ENCODE measurements around the gene LRRC4C. TPM values are rescaled to one million over a fixed set of nuclear protein-coding genes. Genes with fewer than 3 reads are reported as not detected.

The LRRC4C gene
- total and polyA plus RNA-seq, 2 donors (not counting 3 experiments of a cell fraction or from before 2014, with no cell fraction given), result not detected

- dilution Hi-C loops (cut with MboI; ENCODE audit: extremely low pct_ligation_motif_present, low sequenced_read_pairs) (no loop called here), intact Hi-C loops (cut with micrococcal nuclease) (no loop called here)
- no peak for FAIRE-seq
These were observed 616.6 kb downstream of the LRRC4C start for GRCh38 chr11:40842750-40843339.

More at GRCh38 chr11:40842750-40843339, 616.6 kb downstream of the LRRC4C start:
- Histone ChIP-seq H3K4me2 (ENCODE audit: insufficient read depth, low read length) (no peak overlapping the region), H3K9me3 (replicated peaks; ENCODE audit: control insufficient read depth, insufficient read depth, low read length) (no peaks in the 10 kb centered on the region), H3K27ac (ENCODE audit: insufficient read depth, low read depth, low read length) (no peak overlapping the region), H3K4me1 (ENCODE audit: control insufficient read depth, extremely low read depth, insufficient read depth, low read length) (no peaks in the 10 kb centered on the region), H3K9me1 (replicated peaks; ENCODE audit: control insufficient read depth, extremely low read depth, insufficient read depth, low read length) (no peaks in the 10 kb centered on the region), H3K27me3 (ENCODE audit: control insufficient read depth in 2 of 2, insufficient read depth in 2 of 2, low read length in 2 of 2) (no peaks in the 10 kb centered on the region), H4K20me1 (replicated peaks; ENCODE audit: control insufficient read depth, extremely low read depth, insufficient read depth, low read length) (no peaks in the 10 kb centered on the region), H3K4me3 (replicated peaks in 1 of 3; ENCODE audit: insufficient read depth in 1 of 3, low read depth in 1 of 3, low read length in 3 of 3) (no peak overlapping the region), H3K36me3 (ENCODE audit: control insufficient read depth in 2 of 2, extremely low read depth in 1 of 2, insufficient read depth in 2 of 2, low read length in 2 of 2) (no peaks in the 10 kb centered on the region), H3K9ac (replicated peaks; ENCODE audit: extremely low read depth, insufficient read depth, low read length) (no peak overlapping the region), H2AFZ (ENCODE audit: low read depth, low read length) (no peak overlapping the region), H3K79me2 (ENCODE audit: control insufficient read depth, insufficient read depth, low read length) (no peaks in the 10 kb centered on the region)
- BruUV-seq (replicated peaks), result no TSS peak
- ChIA-PET CTCF (no interaction called here), POLR2A (no interaction called here)
- no peak for DNase-seq (ENCODE audit: low read depth, low spot score)
- TF ChIP-seq FOS (IDR thresholded peaks at IDR 0.05; ENCODE audit: borderline replicate concordance, insufficient read depth, low read length), result no peak
- no peak for TF ChIP-seq JUN (IDR thresholded peaks at IDR 0.05; ENCODE audit: borderline replicate concordance, insufficient read depth, insufficient read length, low read depth)
- TF ChIP-seq POLR2AphosphoS5 (IDR thresholded peaks at IDR 0.05; ENCODE audit: insufficient read depth, low read depth, low read length), result no peak
- no peak for TF ChIP-seq MYC (IDR thresholded peaks at IDR 0.05; ENCODE audit: low read depth, low read length)
- TF ChIP-seq EZH2 (IDR thresholded peaks at IDR 0.05; ENCODE audit: borderline replicate concordance, low read depth, low read length, severe bottlenecking), result no peak
- TF ChIP-seq, protein P1, sequence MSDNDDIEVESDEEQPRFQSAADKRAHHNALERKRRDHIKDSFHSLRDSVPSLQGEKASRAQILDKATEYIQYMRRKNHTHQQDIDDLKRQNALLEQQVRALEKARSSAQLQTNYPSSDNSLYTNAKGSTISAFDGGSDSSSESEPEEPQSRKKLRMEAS (IDR thresholded peaks at IDR 0.05; ENCODE audit: insufficient read depth, insufficient read length), result no peak
- no peak for TF ChIP-seq CTCF (IDR thresholded peaks at IDR 0.05; ENCODE audit: extremely low read depth in 1 of 2, insufficient read depth in 1 of 2, low read depth in 1 of 2, low read length in 2 of 2)
- TF ChIP-seq POLR2A (IDR thresholded peaks at IDR 0.05; ENCODE audit: low read depth, low read length), result no peak
- no peak for TF ChIP-seq GATA2 (IDR thresholded peaks at IDR 0.05; ENCODE audit: insufficient read depth, insufficient read length, low read depth, low read length)

Measured in endothelial cell of umbilical vein (primary cell).